Activated gamma-delta T cell (primary cell): ENCODE data around the gene C1QTNF7.

Experiments used
- DNase-seq: peaks from one replicate; lab custom pipeline; 2025; lab: John Stamatoyannopoulos, UW

C1QTNF7 gene

DNA sequence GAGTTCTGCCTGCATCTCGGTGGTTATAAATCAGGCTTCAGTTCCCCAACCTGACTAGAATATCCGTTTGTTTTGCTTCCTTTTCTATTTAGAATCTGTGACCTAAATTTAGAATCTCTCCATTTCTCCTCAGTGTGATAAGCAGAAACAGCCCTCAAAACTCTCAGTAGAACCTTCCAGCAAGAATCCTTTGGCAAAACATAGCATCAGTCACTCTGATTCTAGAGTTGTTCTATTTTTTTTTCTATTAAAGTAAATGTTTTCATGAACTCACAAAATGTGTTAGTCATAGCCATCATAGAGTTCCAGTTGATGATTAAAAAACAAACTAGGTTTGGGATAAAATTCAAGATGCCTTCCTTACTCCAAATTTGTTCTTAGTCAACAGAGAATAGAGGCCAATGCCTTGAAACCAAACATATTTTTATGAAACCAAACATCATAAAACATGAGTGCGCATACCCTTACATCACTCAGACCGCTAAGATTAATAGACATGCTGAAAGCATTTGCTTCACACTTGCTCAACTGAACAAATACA, 13.2 kb upstream of the C1QTNF7 start:
- no peak for DNase-seq

DNA sequence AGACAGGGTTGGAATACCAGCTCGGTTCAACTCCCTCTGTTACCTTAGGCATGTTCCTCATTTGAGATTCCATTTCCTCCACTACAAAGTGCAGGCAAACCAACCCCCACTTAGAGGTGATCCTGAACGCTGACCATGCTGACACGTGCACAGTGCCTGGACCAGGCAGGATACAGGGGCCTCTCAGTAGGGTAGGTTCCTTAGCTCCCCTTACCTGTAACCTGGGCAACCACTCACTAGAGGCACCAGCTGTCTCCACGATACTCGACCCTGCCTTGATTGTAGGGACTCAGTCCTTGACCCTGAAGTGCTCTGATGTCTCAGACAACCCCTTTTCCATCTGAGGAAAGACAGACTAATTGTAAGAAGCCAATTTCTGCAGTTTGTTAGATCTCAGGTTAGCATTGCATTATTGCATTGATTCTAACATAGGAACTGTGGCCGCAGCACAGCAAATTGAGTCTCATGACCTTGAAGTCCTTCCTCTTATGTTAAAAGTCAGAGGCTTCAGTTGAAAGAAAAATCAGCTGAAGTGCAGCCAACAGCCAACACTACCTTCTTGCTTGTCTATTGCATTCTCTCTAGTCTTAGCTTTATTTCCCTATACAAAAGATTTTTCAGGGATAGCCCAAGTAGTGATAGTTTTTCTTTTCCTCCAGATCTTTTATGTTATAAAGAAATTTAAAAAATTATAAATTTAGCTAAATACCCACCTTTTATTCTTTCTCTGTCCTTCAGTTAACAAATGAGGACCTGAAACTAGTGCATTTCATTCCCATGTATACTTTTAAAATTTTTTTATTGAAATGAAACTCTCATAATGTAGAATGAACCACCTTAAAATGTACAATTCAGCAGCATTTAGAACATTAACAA, 11.2 kb upstream of the C1QTNF7 start:
- DNase-seq: no peak

GRCh38 chr4:15417233-15417660, 10.6 kb upstream of the C1QTNF7 start:
- DNase-seq: no peak

GRCh38 chr4:15418956-15419355, 8.9 kb upstream of the C1QTNF7 start:
- no peak for DNase-seq

- DNase-seq: no peak
Measured at GRCh38 chr4:15420642-15421041, 7.2 kb upstream of the C1QTNF7 start.

DNA sequence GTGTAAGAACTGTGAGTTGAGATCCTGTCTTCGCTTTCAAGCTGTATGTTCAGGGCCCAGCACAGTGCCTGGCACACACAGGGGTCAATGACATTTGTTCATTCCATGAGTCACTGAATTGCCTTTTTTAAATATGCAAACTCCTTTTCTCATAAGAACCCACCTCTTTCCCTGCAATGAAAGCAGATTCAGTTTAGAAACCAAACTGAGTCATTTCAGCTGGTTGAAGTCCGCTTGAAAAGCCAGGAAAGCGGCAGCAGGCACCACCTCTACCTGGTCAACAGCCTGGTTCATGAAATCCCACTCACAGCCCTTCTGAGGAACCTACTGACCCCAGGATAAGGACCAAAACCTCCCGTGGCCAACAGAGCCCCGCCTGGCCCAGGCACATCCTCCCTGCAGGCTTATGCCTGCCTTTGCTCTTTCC, 4.5 kb upstream of the C1QTNF7 start:
- DNase-seq: no peak

DNA sequence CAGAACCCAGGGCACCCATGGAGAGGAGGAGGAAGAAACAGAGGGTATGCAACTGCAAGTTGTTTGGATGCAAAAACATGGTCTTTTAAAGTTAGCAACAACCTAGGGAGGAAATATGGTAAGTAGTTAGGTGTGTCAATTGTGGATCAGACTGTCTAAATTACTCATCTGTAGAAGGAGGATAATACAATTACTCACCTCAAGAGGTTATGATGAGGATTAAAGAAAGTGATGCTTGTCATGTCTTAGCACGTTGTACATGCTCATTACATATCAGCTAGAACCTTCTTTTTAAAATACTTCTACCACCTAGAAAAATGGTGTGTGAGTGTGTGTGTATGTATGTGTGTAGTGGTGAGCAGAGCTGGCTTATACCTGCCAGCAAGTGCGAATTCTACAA, 2.3 kb upstream of the C1QTNF7 start:
- DNase-seq: no peak

DNA sequence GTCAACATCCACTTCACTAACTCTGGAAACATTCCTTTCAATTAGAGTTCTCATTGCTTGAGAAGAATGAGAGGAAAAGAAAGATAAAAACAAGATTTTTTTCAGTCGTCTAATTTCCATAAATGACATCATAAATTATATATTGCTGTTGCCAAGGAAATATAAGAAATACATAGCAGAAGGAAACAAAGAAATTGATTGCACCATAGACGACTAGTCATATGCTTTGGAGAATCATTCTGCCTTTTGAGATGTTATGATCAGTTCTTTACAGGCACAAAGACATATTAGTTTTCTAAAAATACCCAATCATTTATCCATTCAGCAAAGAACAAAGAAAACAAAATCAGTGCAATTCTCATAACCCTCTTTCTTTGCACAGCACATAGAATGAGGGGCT, 672 bp upstream of the C1QTNF7 start:
- no peak for DNase-seq

DNA sequence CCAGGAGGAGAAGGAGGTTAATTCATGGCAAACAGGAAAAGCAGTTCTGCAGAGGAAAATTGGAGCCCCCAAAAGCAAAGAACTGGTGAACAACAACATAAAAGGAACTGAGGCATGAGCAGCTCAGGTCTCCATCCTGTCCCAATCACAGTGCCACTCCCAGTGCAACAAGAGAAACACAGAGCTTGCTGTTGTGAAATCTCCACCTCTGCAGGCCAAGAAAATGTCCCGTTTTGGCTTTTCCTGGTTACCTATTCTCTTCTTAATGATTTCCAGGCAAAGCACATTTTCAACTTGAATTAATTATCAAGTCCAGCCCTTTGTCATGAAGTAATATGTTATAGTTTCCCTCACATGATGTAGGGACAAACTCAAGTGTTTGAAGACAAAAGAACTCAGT, 778 bp downstream of the C1QTNF7 start:
- DNase-seq: no peak

GRCh38 chr4:15434091-15434490, 6.3 kb downstream of the C1QTNF7 start:
- no peak for DNase-seq

- DNase-seq: no peak
Measured at GRCh38 chr4:15434676-15435075, 6.8 kb downstream of the C1QTNF7 start.

DNA sequence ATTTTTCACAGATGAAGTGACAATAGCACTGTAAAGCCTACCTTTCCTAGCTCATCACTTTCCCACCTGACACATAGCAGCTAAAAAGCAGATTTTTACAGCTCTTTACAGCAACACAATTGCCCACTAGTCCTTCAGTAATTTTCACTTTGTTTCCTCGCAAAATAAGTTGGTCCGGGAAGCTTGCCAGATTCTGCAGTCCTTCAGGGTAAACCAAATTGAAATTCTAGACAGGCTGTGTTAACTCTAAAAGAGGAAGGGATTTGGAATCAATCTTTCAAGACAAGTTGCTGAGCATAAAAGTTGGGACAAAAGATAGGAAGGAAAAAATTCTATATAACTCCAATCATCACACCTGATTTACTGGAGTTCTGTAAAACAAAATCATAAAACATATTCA, 8.7 kb downstream of the C1QTNF7 start:
- DNase-seq: no peak

GRCh38 chr4:15438939-15439524, 11.2 kb downstream of the C1QTNF7 start:
- DNase-seq: no peak

- DNase-seq: no peak
Measured at GRCh38 chr4:15443371-15444160, 15.7 kb downstream of the C1QTNF7 start.

DNA sequence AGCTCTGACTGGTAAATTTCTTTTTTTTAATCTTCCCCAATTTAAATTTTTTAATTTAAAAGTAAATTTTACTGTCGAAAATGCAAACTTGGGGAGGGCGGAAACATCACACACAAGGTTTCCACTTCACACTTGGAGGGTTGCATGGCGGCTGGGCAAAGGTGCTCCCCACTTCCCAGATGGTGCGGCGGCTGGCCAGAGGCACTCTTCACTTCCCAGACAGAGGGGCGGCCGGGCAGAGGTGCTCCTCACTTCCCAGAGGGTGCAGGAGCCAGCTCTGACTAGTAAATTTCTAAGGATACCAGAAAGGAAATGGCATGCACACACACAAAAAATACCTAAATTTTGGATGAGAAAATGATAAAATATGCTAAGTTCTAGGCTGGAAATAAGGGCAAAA, 16.4 kb downstream of the C1QTNF7 start:
- no peak for DNase-seq

GRCh38 chr4:15444879-15445547, 17.2 kb downstream of the C1QTNF7 start:
- DNase-seq: no peak

DNA sequence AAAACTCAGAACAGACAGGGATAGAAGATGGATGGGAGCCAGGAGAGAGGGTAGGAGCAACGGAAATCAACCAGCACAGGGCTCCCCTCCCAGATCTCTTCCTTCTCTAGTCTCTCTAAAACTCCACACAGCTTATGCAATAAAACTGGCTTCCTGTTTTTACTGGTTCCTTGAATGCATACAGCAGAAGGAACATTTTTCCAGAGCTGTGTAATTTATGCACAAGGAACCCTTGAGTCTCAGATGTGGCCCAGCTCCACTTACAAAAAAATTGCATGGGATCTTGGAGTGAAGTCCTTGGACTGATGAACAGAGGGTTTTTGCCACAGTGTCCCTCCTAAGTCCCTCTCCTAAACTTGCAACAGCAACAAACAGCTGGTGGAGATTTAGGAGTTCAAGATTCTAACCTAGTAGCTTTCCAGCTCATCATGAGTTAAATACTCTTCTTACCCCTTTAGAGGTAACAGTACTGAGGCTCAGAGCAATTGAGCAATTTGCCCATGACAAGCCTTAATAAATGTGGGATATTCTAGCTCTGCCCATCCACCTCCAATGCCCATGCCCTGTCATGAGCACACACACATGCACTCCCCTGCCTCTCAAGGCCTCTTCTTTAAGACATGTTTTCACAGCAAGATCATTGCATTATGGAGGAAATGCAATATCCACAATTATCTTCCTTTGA, 23.5 kb downstream of the C1QTNF7 start:
- DNase-seq: no peak

DNA sequence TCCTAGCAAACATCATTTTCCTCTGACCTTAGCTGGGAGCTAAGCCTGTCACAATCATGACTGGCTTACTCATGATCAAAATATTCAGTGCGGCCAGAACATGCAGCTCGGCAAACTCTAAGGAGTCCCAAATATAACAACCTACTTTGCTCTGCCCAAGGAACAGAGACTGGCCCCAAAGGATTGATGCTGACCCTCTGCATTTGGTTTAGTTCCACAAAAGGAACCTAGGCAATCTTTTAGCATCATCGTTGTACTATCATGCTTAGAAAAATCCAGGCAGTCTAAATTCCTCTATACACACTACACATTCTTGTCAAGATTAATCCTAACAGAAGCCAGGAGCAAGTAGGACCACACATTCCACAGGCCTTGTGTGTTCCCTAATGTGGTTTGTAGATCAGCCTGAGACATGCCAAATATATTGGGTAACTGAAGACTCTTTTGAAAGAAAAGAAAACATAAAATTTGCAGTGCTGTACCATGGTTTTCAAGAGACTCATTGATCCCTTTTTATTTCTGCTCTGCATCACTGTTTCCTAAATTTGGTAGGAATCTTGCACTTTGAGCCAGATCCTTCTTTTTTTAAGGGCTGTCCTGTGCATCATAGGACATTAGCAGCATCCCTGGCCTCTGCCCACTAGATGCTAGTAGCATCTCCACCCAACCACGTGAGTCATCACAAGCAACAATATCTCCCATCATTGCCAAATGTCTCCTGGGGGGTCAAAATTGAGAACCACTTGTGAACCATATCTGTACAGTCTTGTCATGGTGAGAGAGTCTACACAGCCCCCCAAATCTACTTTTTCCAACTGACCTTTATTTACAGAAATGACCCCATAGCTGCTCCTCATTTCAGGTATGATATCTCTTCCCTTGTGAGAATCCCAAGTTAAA, 24.3 kb downstream of the C1QTNF7 start:
- DNase-seq: no peak

- DNase-seq: no peak
Measured at GRCh38 chr4:15455290-15455689, 27.5 kb downstream of the C1QTNF7 start.
